Right atrium auricular region (tissue), 2 donors: ENCODE data around the gene PILRA. TPM values are rescaled to one million over a fixed set of nuclear protein-coding genes. Genes with fewer than 3 reads are reported as not detected.
"Not testable (repeated sequence)": the region's sequence is repeated elsewhere in the genome, so short reads cannot be mapped to it uniquely, and the experiment has no call there.

Experiments
- DNase-seq: peaks from one replicate; pipeline ENCODE4 v3.0.0-alpha.2; 2019; ENCODE audit warnings: low spot score
- H3K27ac ChIP-seq, 2 donors: fragments of 200-600 bp; sonication (generic); 1 replicate in 1 of 2; 2 replicates in 1 of 2; pipeline ENCODE4 v1.5.1; 2016 to 2019
- H3K27me3 ChIP-seq, 2 donors: fragments of 200-600 bp; sonication (generic); one replicate each; pipeline versions ENCODE4 v1.5.1 to v1.6.0; 2017 to 2019
- H3K36me3 ChIP-seq: fragments of 200-600 bp; sonication (generic); one replicate; pipeline ENCODE4 v1.5.1; 2016
- H3K4me1 ChIP-seq, 2 donors: fragments of 200-600 bp; sonication (generic); one replicate each; pipeline versions ENCODE4 v1.5.1 to v1.6.0; 2017 to 2019
- H3K4me3 ChIP-seq, 2 donors: fragments of 200-600 bp; sonication (generic); 1 replicate in 1 of 2; 2 replicates in 1 of 2; pipeline ENCODE4 v1.5.1; 2017 to 2019; ENCODE audit warnings: mild to moderate bottlenecking in 1 of 2, moderate library complexity in 1 of 2
- H3K9me3 ChIP-seq, 2 donors: fragments of 200-600 bp; sonication (generic); one replicate each; pipeline ENCODE4 v1.5.1; 2019
- total RNA-seq, 2 donors: library from RNA; depleted of rRNA; stranded (reverse); fragments of >200 nt; gene quantifications; one replicate each; pipeline ENCODE4 v1.1.0, GENCODE V29; 2016
- TF ChIP-seq, protein P1 (sequence below), 2 donors: fragments of 200-600 bp; sonication (generic); IDR thresholded peaks; one replicate each; pipeline ENCODE4 v1.5.1; 2019; ENCODE audit warnings: antibody characterized with exemption in 2 of 2

PILRA gene
- total RNA-seq, 2 donors from 2014 or later = 2.6 to 6.2 TPM

DNA sequence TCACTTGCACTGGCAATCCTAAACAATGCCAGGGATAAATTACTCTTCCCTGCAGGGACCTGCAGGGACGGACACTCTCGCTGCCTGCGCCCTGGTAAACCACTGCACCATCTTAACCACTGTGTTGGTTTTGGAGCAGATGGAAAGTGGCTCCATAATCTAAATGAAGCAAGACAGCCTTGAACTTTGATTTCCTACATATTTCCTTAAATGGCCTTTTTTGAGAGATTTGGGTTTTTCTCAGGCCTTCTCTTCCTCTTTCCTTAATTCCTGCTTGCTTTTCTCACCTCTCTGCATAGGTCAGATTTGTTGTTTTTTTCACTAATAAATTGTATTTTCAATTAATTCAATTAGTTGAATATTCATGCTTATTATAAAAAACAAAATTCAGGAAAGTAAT is 2.8 kb downstream of the PILRA start:
- TF ChIP-seq, protein P1, sequence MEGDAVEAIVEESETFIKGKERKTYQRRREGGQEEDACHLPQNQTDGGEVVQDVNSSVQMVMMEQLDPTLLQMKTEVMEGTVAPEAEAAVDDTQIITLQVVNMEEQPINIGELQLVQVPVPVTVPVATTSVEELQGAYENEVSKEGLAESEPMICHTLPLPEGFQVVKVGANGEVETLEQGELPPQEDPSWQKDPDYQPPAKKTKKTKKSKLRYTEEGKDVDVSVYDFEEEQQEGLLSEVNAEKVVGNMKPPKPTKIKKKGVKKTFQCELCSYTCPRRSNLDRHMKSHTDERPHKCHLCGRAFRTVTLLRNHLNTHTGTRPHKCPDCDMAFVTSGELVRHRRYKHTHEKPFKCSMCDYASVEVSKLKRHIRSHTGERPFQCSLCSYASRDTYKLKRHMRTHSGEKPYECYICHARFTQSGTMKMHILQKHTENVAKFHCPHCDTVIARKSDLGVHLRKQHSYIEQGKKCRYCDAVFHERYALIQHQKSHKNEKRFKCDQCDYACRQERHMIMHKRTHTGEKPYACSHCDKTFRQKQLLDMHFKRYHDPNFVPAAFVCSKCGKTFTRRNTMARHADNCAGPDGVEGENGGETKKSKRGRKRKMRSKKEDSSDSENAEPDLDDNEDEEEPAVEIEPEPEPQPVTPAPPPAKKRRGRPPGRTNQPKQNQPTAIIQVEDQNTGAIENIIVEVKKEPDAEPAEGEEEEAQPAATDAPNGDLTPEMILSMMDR (IDR thresholded peaks at IDR 0.05) = no peak
- no peak overlapping the region for H3K27ac ChIP-seq
- no peaks in the 10 kb centered on the region for H3K27me3 ChIP-seq
- no peak for DNase-seq
- no peaks in the 10 kb centered on the region for H3K36me3 ChIP-seq
- H3K9me3 ChIP-seq = no peaks in the 10 kb centered on the region
- H3K4me3 ChIP-seq = no peak overlapping the region
- peaks cover 0 to 3% of the 10 kb centered on the region in 2 donors for H3K4me1 ChIP-seq

DNA sequence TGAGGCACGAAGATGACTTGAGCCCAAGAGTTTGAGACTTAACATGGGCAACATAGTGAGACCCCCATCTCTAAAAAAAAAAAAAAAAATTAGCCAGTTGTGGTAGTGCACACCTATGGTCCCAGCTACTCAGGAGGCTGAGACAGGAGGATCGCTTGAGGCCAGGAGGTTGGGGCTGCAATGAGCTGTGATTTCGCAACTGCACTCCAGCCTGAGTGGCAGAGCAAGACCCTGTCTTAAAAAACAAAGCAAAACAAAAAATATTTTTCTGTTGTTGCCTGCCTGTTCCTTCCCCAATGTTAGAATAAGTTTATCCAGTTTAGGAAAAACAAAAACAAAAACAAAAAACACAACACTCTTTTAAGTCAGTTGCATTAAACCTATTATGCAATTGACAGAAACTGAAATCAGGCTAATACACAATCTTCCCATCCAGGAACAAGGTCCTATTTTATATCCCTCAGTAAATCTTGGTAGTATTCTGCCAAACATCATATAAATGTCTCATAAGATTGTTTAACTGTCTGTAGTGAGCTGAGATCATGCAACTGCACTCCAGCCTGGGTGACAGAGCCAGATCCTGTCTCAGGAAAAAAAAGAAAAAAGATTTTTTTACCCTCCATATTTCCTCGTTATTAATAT is 4.9 kb downstream of the PILRA start:
- TF ChIP-seq, protein P1 (IDR thresholded peaks at IDR 0.05) = no peak
- H3K36me3 ChIP-seq = no peaks in the 10 kb centered on the region
- H3K4me3 ChIP-seq = no peak overlapping the region
- H3K4me1 ChIP-seq = no peaks in the 10 kb centered on the region
- no peak for DNase-seq
- H3K27ac ChIP-seq = no peak overlapping the region
- no peaks in the 10 kb centered on the region for H3K27me3 ChIP-seq
- H3K9me3 ChIP-seq = no peaks in the 10 kb centered on the region

DNA sequence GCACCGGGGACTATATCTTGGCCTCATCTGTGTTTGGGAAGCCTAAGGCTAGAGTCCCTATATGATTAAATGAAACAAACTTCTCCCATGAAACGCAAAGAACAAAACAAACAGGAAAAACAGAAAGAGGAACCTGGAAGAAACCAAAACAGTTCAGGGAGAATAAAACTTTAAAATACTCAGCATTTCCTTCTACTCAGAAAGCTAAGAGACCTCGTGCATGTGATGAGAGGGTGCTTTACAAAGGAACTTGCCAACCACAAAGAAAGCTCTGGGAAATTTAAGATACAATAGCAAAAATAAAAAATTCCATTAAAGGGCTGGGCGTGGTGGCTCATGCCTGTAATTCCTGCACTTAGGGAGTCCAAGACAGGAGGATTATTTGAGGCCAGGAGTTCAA is 6.9 kb downstream of the PILRA start:
- H3K4me3 ChIP-seq = no peak overlapping the region
- no peak for DNase-seq
- peak overlapping the region in 1 of 2 donors; percentile 5 for H3K27ac ChIP-seq
- no peaks in the 10 kb centered on the region for H3K4me1 ChIP-seq
- no peaks in the 10 kb centered on the region for H3K36me3 ChIP-seq
- H3K27me3 ChIP-seq = no peaks in the 10 kb centered on the region
- TF ChIP-seq, protein P1 (IDR thresholded peaks at IDR 0.05) = no peak
- no peaks in the 10 kb centered on the region for H3K9me3 ChIP-seq

DNA sequence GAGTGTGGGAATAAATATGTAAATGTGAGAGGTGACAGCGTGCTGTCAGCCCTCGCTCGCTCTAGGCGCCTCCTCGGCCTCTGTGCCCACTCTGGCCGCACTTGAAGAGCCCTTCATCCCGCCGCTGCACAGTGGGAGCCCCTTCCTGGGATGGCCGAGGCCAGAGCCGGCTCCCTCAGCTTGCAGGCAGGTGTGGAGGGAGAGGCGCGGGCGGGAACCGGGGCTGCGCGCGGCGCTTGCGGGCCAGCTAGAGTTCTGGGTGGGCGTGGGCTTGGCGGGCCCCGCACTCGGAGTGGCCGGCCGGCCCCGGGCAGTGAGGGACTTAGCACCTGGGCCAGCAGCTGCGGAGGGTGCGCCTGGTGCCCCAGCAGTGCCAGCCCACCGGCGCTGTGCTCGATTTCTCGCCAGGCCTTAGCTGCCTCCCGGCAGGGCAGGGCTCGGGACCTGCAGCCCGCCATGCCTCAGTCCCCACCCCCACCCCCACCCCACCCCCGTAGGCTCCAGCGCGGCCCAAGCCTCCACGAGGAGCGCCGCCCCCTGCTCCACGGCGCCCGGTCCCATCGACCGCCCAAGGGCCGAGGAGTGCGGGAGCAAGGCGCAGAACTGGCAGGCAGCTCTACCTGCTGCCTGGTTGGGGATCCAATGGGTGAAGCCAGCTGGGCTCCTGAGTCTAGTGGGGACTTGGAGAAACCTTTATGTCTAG is 8.4 kb downstream of the PILRA start:
- not testable (repeated sequence) for H3K27ac ChIP-seq, H3K4me1 ChIP-seq, H3K27me3 ChIP-seq, H3K9me3 ChIP-seq, H3K36me3 ChIP-seq, DNase-seq
- peak overlapping the region in 1 of 2 donors; percentile 6 for H3K4me3 ChIP-seq

DNA sequence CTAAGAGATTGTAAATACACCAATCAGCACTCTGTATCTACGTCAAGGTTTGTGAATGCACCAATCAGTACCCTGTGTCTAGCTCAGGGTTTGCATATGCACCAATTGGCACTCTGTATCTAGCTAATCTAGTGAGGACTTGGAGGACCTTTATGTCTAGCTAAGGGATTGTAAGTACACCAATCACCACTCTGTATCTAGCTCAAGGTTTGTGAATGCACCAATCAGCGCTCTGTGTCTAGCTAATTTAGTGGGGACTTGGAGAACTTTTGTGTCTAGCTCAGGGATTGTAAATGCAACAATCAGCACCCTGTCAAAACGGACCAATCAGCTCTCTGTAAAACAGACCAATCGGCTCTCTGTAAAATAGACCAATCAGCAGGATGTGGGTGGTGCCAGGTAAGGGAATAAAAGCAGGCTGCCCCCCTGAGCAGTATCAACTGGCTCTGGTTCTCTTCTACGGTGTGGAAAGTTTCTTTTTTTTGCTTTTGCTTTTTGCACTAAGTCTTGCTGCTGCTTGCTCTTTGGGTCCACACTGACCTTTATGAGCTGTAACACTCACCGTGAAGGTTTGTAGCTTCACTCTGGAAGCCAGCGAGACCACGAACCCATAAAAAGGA is 9.1 kb downstream of the PILRA start:
- H3K27me3 ChIP-seq, H3K4me3 ChIP-seq, DNase-seq, H3K9me3 ChIP-seq, H3K27ac ChIP-seq, H3K4me1 ChIP-seq, H3K36me3 ChIP-seq: not testable (repeated sequence)

DNA sequence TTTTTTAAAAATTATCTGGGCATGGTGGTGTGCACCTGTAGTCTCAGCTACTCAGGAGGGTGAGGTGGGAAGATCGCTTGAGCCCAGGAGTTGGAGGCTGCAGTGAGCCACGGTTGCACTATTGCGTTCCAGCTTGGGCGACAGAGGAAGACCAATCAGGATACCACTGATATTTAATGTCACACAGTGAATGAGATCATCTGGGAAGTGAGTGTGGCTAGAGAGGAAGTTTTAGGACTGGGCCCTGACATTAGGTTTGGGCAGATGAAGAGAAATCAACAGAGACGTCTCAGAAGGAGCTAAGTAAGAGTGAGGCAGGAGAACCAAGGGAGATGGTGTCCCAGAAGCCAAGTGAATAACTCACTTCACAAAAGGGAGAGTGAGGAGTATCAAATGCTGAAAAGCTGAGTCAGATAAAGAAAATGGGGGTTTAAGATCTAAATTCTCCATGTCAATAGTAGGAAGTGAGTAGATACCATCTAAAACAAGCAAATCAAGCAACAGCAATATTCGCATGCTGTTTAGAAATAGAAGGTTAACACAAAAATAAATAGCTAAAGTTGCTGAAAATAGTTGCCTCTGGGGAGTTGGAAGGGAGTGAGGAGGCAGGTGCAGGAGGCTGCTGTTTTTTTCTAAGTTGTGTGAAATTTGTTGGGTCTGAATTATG is 11.5 kb downstream of the PILRA start:
- Histone ChIP-seq H3K4me3 (no peak overlapping the region), H3K27me3 (no peaks in the 10 kb centered on the region), H3K9me3 (no peaks in the 10 kb centered on the region), H3K4me1 (no peaks in the 10 kb centered on the region), H3K36me3 (no peaks in the 10 kb centered on the region), H3K27ac (no peak overlapping the region)
- TF ChIP-seq, protein P1 (IDR thresholded peaks at IDR 0.05) = no peak
- no peak for DNase-seq
